KMS-11 (cell line): ENCODE data around the gene ANKRD27.

ENCODE experiments used
- H2AFZ ChIP-seq: fragments of 200-600 bp; sonication (generic); 2 replicates; pipeline ENCODE4 v1.6.1; 2016; ENCODE audit warnings: antibody characterized with exemption, mixed run types, low read depth
- H3K27ac ChIP-seq: fragments of 200-600 bp; sonication (generic); 2 replicates; pipeline ENCODE4 v1.6.1; 2016; ENCODE audit warnings: mild to moderate bottlenecking, mixed run types
- H3K27me3 ChIP-seq: fragments of 200-600 bp; sonication (generic); 2 replicates; pipeline ENCODE4 v1.6.1; 2017; ENCODE audit warnings: mild to moderate bottlenecking, low read depth, mixed run types, moderate library complexity; ENCODE audit not compliant: insufficient read depth
- H3K36me3 ChIP-seq: fragments of 200-600 bp; sonication (generic); 2 replicates; pipeline ENCODE4 v1.6.1; 2017; ENCODE audit warnings: mild to moderate bottlenecking, mixed run types; ENCODE audit not compliant: insufficient read depth
- H3K4me1 ChIP-seq: fragments of 200-600 bp; sonication (generic); 2 replicates; pipeline ENCODE4 v1.6.1; 2016; ENCODE audit warnings: mild to moderate bottlenecking, low read depth, mixed run types; ENCODE audit not compliant: poor library complexity, severe bottlenecking
- H3K4me2 ChIP-seq: fragments of 200-600 bp; sonication (generic); 2 replicates; pipeline ENCODE4 v1.7.0; 2016; ENCODE audit warnings: mild to moderate bottlenecking, mixed run types
- H3K4me3 ChIP-seq: fragments of 200-600 bp; sonication (generic); IDR thresholded peaks from 2 replicates; pipeline ENCODE4 v1.6.1; 2017; ENCODE audit warnings: low read depth, low read length, mixed read lengths; ENCODE audit not compliant: insufficient read depth
- H3K79me2 ChIP-seq: fragments of 200-600 bp; sonication (generic); 2 replicates; pipeline ENCODE4 v1.6.1; 2016; ENCODE audit warnings: low read depth, mixed run types; ENCODE audit not compliant: insufficient read depth
- H3K9ac ChIP-seq: fragments of 200-600 bp; sonication (generic); 2 replicates; pipeline ENCODE4 v1.6.1; 2016; ENCODE audit warnings: mild to moderate bottlenecking, mixed run types
- H4K20me1 ChIP-seq: fragments of 200-600 bp; sonication (generic); 2 replicates; pipeline ENCODE4 v1.6.1; 2016; ENCODE audit warnings: mild to moderate bottlenecking, mixed run types; ENCODE audit not compliant: insufficient read depth
- CTCF ChIP-seq: fragments of 200-600 bp; sonication (generic); conservative IDR thresholded peaks from 2 replicates; pipeline ENCODE4 v1.6.1; 2017; ENCODE audit warnings: low read depth, mild to moderate bottlenecking, antibody characterized with exemption, low read length, moderate library complexity, mixed read lengths

ANKRD27 gene

GRCh38 chr19:32688311-32688710, 13.3 kb upstream of the ANKRD27 start:
- H3K79me2 ChIP-seq: peaks cover 13% of the 10 kb centered on the region
- H3K4me1 ChIP-seq: peaks cover 26% of the 10 kb centered on the region
- 0 out of 2 replicates have a peak, but pooled peaks cover under 1% of the 10 kb centered on the region for H3K36me3 ChIP-seq
- H3K27me3 ChIP-seq: no peaks in the 10 kb centered on the region
- TF ChIP-seq CTCF: no peak
- no peak overlapping the region for H2AFZ ChIP-seq
- no peak overlapping the region for H3K9ac ChIP-seq
- no peak overlapping the region for H3K4me2 ChIP-seq
- H3K4me3 ChIP-seq: no peak overlapping the region
- H4K20me1 ChIP-seq: no peaks in the 10 kb centered on the region
- H3K27ac ChIP-seq: no peak overlapping the region

GRCh38 chr19:32687681-32688080, 12.7 kb upstream of the ANKRD27 start:
- Histone ChIP-seq H3K4me3 (no peak overlapping the region), H4K20me1 (no peaks in the 10 kb centered on the region), H3K4me2 (no peak overlapping the region), H3K4me1 (peaks cover 21% of the 10 kb centered on the region), H3K36me3 (no peaks in the 10 kb centered on the region), H3K27ac (no peak overlapping the region), H3K79me2 (peaks cover 7% of the 10 kb centered on the region), H3K27me3 (no peaks in the 10 kb centered on the region), H2AFZ (no peak overlapping the region), H3K9ac (no peak overlapping the region)
- no peak for TF ChIP-seq CTCF

- no peak overlapping the region for H3K4me2 ChIP-seq
- H4K20me1 ChIP-seq: no peaks in the 10 kb centered on the region
- H3K4me3 ChIP-seq: no peak overlapping the region
- no peak overlapping the region for H3K9ac ChIP-seq
- H2AFZ ChIP-seq: no peak overlapping the region
- H3K79me2 ChIP-seq: no peaks in the 10 kb centered on the region; the same call in 1 of the 2 replicates
- no peaks in the 10 kb centered on the region for H3K27me3 ChIP-seq
- peaks cover 21% of the 10 kb centered on the region for H3K4me1 ChIP-seq
- H3K27ac ChIP-seq: no peak overlapping the region
- no peaks in the 10 kb centered on the region for H3K36me3 ChIP-seq
- TF ChIP-seq CTCF: no peak
These were observed 12.0 kb upstream of the ANKRD27 start for GRCh38 chr19:32686847-32687475.

- Histone ChIP-seq H3K27me3 (no peaks in the 10 kb centered on the region), H3K4me2 (no peak overlapping the region), H3K27ac (no peak overlapping the region), H3K79me2 (no peaks in the 10 kb centered on the region), H3K4me3 (no peak overlapping the region), H3K4me1 (no peaks in the 10 kb centered on the region), H3K9ac (no peak overlapping the region), H4K20me1 (no peaks in the 10 kb centered on the region), H3K36me3 (no peaks in the 10 kb centered on the region), H2AFZ (no peak overlapping the region)
- TF ChIP-seq CTCF: no peak
These were observed 7.3 kb upstream of the ANKRD27 start for GRCh38 chr19:32682317-32682716.
